Measurements from ENCODE around the gene KCNJ12.

KCNJ12 gene

DNA sequence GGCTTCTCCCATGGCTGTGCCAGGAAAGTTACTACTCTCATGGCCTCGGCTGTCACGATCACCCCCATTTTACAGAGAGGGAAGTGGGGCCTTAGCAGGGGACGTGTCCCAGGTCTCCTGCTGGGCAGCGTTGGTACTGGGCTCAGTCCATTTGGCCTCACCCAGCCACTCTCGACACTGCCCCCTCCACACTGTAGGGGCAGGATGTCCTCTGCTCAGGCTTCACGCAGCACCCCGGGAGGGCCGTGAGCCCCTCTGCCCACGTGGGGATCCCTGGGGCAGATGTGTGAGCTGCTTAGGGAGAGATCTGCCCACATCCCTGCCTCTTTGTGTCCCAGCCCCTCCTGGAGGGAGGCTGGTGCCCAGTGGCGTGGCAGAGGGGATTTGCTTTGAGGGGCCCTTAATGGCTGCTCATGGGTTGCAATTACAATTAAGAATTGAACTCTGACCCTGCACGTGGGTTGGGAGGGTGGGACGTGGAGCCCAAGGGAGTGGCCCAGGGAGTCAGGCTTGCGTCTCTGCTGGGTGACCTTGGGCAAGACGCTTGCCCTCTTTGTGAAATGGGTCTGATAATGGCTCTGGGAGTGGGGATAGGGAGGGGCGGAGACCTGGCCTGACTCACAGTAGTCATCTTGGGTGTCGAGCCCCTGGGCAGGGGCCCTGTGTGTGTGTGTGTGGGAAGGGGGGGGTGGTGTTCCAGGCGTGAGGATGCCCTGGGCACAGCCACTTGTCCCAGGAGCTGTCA is 2.3 kb upstream of the KCNJ12 start:
- ChIA-PET CTCF (no interaction called here), POLR2A (no interaction called here)
- DNase-seq (ENCODE audit: extremely low spot score): no peak
- TF ChIP-seq FOXA1 (IDR thresholded peaks at IDR 0.05) (no peak), SP1 (IDR thresholded peaks at IDR 0.05) (no peak), LEF1 (IDR thresholded peaks at IDR 0.05; ENCODE audit: borderline replicate concordance) (no peak), ARNT (IDR thresholded peaks at IDR 0.05) (no peak), HDGF (IDR thresholded peaks at IDR 0.05; ENCODE audit: borderline replicate concordance) (no peak), BHLHE40 (IDR thresholded peaks at IDR 0.05; ENCODE audit: borderline replicate concordance) (no peak), ZNF384 (IDR thresholded peaks at IDR 0.05) (no peak), ELF4 (IDR thresholded peaks at IDR 0.05) (no peak)

DNA sequence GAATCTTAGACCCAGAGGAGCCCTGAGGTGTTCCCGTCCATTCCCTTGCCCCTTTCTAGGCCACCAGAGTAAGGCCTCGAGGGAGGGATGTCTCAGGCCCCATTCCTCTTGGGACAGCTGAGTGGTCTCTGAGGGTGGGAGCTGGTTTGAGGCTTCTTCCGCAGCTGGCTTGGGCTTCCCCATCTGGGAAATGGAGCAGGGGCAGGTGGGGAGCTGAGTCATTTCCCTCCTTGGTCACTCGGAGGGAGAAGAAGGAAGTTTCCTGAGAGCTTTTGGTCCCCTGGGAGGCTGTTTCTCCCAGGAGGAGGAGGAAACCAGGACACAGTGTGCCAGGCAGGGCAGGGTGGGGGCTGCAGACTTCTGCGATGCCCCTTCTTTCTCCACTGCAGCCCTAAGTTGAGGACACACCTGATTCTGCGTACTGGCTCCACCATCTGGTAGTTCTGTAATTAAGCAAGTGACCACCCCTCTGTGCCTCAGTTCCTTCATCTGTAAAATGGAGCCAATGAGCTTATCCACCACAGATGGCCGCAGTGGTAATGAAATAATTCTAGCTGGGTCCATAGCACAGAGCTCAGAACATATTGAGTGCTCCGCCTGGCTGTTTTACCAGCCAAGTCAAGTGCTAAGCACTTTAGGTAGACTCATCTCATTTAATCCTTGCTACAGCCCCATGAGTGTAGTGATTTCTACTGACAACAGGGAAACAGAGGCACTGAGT is 1.6 kb upstream of the KCNJ12 start:
- TF ChIP-seq FOXA1 (IDR thresholded peaks at IDR 0.05) (no peak), SUZ12 (IDR thresholded peaks at IDR 0.05) (no peak), BHLHE40 (IDR thresholded peaks at IDR 0.05; ENCODE audit: borderline replicate concordance) (no peak), SP1 (IDR thresholded peaks at IDR 0.05) (no peak), ZNF384 (IDR thresholded peaks at IDR 0.05) (no peak), ELF4 (IDR thresholded peaks at IDR 0.05) (no peak), NFRKB (IDR thresholded peaks at IDR 0.05) (no peak), HDGF (IDR thresholded peaks at IDR 0.05; ENCODE audit: borderline replicate concordance) (no peak), LEF1 (IDR thresholded peaks at IDR 0.05; ENCODE audit: borderline replicate concordance) (no peak), L3MBTL2 (conservative IDR thresholded peaks at IDR 0.05) (no peak), TARDBP (IDR thresholded peaks at IDR 0.05) (no peak), FOXM1 (IDR thresholded peaks at IDR 0.05; ENCODE audit: borderline replicate concordance) (no peak), FOXK2 (IDR thresholded peaks at IDR 0.05) (no peak), CTBP1 (IDR thresholded peaks at IDR 0.05; ENCODE audit: borderline replicate concordance) (no peak), ARNT (IDR thresholded peaks at IDR 0.05) (no peak)
- TF ChIP-seq, protein P1, sequence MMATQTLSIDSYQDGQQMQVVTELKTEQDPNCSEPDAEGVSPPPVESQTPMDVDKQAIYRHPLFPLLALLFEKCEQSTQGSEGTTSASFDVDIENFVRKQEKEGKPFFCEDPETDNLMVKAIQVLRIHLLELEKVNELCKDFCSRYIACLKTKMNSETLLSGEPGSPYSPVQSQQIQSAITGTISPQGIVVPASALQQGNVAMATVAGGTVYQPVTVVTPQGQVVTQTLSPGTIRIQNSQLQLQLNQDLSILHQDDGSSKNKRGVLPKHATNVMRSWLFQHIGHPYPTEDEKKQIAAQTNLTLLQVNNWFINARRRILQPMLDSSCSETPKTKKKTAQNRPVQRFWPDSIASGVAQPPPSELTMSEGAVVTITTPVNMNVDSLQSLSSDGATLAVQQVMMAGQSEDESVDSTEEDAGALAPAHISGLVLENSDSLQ (IDR thresholded peaks at IDR 0.05): no peak
- no peak for DNase-seq (ENCODE audit: extremely low spot score)
- ChIA-PET CTCF (no interaction called here), POLR2A (interaction anchor here (1.5 kb wide), 1 partner anchor 15 kb away, joined by 3 read pairs; no protein-coding TSS in a partner anchor)

DNA sequence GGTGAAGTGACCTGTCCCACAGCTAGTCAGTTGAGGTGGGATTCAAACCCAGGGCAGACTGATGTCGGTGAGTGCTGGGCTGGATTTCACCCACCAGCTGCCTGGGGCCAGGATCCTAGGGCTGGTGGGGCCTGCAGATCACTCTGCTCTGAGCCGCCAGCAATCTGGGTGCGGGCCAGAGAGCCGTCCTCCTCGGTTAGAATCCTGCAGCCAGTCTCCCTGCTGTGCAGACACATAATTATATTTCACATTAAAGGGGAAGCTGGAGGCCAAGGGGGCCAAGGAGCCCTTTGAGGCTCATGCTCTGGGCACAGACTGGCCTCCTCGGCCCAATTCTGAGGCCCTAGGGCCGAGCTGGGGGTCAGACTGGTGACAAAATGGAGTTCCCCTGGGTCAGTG is 996 bp upstream of the KCNJ12 start:
- no peak for DNase-seq (ENCODE audit: extremely low spot score)
- no peak for TF ChIP-seq TARDBP (IDR thresholded peaks at IDR 0.05)
- TF ChIP-seq L3MBTL2 (conservative IDR thresholded peaks at IDR 0.05): no peak
- no peak for TF ChIP-seq HDGF (IDR thresholded peaks at IDR 0.05; ENCODE audit: borderline replicate concordance)
- TF ChIP-seq SUZ12 (IDR thresholded peaks at IDR 0.05): no peak
- TF ChIP-seq ELF4 (IDR thresholded peaks at IDR 0.05): no peak
- TF ChIP-seq FOXA1 (IDR thresholded peaks at IDR 0.05): no peak
- no peak for TF ChIP-seq NFRKB (IDR thresholded peaks at IDR 0.05)
- no peak for TF ChIP-seq ZNF384 (IDR thresholded peaks at IDR 0.05)
- TF ChIP-seq BHLHE40 (IDR thresholded peaks at IDR 0.05; ENCODE audit: borderline replicate concordance): no peak
- no peak for TF ChIP-seq FOXK2 (IDR thresholded peaks at IDR 0.05)
- TF ChIP-seq, protein P1 (IDR thresholded peaks at IDR 0.05): no peak
- TF ChIP-seq FOXM1 (IDR thresholded peaks at IDR 0.05; ENCODE audit: borderline replicate concordance): no peak
- TF ChIP-seq ARNT (IDR thresholded peaks at IDR 0.05): no peak
- no peak for TF ChIP-seq CTBP1 (IDR thresholded peaks at IDR 0.05; ENCODE audit: borderline replicate concordance)
- no peak for TF ChIP-seq LEF1 (IDR thresholded peaks at IDR 0.05; ENCODE audit: borderline replicate concordance)
- TF ChIP-seq SP1 (IDR thresholded peaks at IDR 0.05): no peak
- ChIA-PET CTCF (no interaction called here), POLR2A (interaction anchor here (1.5 kb wide), 1 partner anchor 15 kb away, joined by 3 read pairs; no protein-coding TSS in a partner anchor)

DNA sequence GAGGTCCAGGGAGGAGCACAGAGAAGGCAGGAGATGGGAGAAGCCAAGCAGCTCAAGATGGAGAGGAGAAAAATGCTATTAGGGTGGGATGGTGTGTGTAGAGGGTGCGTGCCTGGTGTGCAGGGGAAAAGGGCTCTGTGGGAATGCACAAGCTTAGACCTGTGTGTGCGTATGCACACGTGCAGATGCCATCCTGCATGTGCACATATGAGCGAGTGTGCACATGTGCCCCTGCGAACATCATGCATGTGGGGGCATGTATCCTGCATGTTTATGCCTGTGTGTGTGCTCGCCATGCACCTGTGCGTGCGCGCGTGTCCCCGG is 438 bp upstream of the KCNJ12 start:
- ChIA-PET POLR2A (interaction anchor here (1.5 kb wide), 1 partner anchor 16 kb away, joined by 3 read pairs; no protein-coding TSS in a partner anchor), CTCF (no interaction called here)
- TF ChIP-seq CTBP1 (IDR thresholded peaks at IDR 0.05; ENCODE audit: borderline replicate concordance) (no peak), LEF1 (IDR thresholded peaks at IDR 0.05; ENCODE audit: borderline replicate concordance) (no peak)
- no peak for DNase-seq (ENCODE audit: extremely low spot score)

DNA sequence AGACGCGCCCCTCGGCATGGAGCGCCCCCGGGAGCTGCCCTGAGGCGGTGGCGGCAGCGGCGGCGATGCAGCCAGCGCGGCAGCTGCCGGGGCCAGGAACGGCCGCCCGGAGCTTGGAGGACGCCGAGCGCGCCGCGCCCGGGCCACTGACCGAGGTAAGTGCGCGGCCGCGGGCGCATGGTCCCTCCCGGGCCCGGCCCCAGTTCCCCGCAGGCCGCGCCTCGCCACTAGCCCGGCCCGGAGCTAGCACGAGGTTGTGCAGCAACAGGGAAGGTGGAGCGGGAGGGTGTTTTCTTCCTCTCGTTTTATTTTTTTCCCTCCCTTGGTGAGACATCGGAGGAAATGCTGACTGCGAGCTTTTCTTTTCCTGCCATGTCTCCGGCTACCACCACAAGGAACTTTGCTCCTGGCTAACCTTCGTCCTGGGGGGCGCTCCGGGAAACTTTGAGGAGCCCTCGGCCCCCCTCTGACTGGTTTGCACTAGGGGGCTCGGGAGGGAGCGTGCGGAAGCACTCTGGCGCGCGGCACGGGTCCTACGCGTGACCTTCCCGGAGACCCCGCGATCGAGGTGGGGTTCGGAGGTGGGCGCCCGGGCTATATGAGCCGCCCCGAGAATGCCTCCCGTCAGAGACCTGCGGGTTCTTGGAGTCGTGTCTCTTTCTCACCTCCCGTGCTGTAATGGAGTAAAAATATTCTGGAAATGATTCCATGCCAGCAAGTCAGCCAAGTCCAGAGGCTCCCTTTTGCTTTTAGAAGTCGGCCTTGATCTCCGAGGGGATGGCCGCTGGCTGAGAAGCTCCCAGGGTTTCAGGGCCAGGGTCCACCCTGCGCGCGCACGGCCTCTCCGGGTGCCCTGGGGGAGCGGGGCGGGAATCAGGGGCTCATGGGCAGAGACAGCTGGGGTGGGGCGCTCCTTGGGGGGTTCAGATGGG is 868 bp downstream of the KCNJ12 start:
- peak; percentile 56 for DNase-seq (ENCODE audit: extremely low spot score)
- ChIA-PET CTCF (no interaction called here), POLR2A (no interaction called here)
- TF ChIP-seq HDGF (IDR thresholded peaks at IDR 0.05; ENCODE audit: borderline replicate concordance) (no peak), L3MBTL2 (conservative IDR thresholded peaks at IDR 0.05) (peak; percentile 90)

DNA sequence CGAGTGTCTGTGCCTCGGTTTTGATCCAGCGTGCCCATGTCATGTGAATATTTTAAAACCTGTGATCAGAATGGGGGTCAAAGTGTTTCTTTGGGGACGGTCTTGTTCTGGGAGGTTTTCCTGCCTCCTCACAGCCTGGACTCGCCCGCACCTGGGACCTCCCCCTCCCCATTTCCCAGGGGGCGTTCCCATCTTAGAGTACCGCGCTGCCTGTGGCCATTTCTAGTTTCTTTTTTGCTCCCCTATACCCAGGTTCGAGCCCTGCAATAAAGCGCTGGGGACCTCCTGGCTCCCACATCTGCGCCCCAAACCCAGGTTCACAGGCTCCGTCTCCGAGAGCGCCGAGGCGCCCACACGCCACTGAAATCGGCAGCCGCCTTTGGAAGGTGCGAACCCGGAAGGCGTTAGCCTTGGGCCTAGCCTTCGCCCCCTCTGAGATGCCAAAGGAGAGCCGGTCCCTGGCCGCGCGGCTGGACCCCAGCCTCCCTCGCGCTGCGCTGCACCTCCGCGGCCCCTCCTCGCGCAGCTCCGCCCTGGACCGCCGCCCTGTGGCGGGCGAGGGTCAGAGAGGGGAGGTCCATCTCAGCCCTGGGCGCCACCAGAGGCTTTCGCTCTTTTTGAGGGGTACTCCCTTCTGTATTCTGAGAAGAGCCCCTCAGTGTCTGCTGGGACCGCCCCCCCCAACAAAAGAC is 1.7 kb downstream of the KCNJ12 start:
- no peak for TF ChIP-seq FOXA1 (IDR thresholded peaks at IDR 0.05)
- TF ChIP-seq SP1 (IDR thresholded peaks at IDR 0.05): no peak
- TF ChIP-seq ELF4 (IDR thresholded peaks at IDR 0.05): no peak
- no peak for TF ChIP-seq SUZ12 (IDR thresholded peaks at IDR 0.05)
- TF ChIP-seq BHLHE40 (IDR thresholded peaks at IDR 0.05; ENCODE audit: borderline replicate concordance): no peak
- TF ChIP-seq, protein P1 (IDR thresholded peaks at IDR 0.05): no peak
- no peak for TF ChIP-seq FOXM1 (IDR thresholded peaks at IDR 0.05; ENCODE audit: borderline replicate concordance)
- TF ChIP-seq HDGF (IDR thresholded peaks at IDR 0.05; ENCODE audit: borderline replicate concordance): no peak
- TF ChIP-seq FOXK2 (IDR thresholded peaks at IDR 0.05): no peak
- TF ChIP-seq NFRKB (IDR thresholded peaks at IDR 0.05): no peak
- no peak for TF ChIP-seq LEF1 (IDR thresholded peaks at IDR 0.05; ENCODE audit: borderline replicate concordance)
- no peak for TF ChIP-seq ARNT (IDR thresholded peaks at IDR 0.05)
- no peak for TF ChIP-seq ZNF384 (IDR thresholded peaks at IDR 0.05)
- no peak for TF ChIP-seq CTBP1 (IDR thresholded peaks at IDR 0.05; ENCODE audit: borderline replicate concordance)
- no peak for TF ChIP-seq L3MBTL2 (conservative IDR thresholded peaks at IDR 0.05)
- no peak for TF ChIP-seq TARDBP (IDR thresholded peaks at IDR 0.05)
- POLR2A ChIA-PET: interaction anchor here (0.8 kb wide), 1 partner anchor 134 kb away, joined by 3 read pairs; no protein-coding TSS in a partner anchor
- CTCF ChIA-PET: no interaction called here
- no peak for DNase-seq (ENCODE audit: extremely low spot score)

Measured in HEK293T (cell line).